GM18873 (cell line): Measurements from ENCODE around the gene PXDN.

Experiments used
- ATAC-seq: cut with Tn5 transposase; IDR thresholded peaks from one replicate; pipeline ENCODE4 v1.9.1; 2021; ENCODE audit warnings: mild to moderate bottlenecking, moderate library complexity, moderate number of reproducible peaks; ENCODE audit not compliant: unreplicated experiment, low FRiP score

Gene PXDN

GRCh38 chr2:1654696-1655374, 89.5 kb downstream of the PXDN start:
- no peak for ATAC-seq

- no peak for ATAC-seq
These were observed 90.2 kb downstream of the PXDN start for GRCh38 chr2:1653956-1654695.

- no peak for ATAC-seq
These were observed 92.1 kb downstream of the PXDN start for GRCh38 chr2:1652034-1652790.

GRCh38 chr2:1651121-1652033, 92.9 kb downstream of the PXDN start:
- ATAC-seq: no peak

GRCh38 chr2:1650085-1650872, 94.0 kb downstream of the PXDN start:
- ATAC-seq: no peak

- no peak for ATAC-seq
These were observed 94.9 kb downstream of the PXDN start for GRCh38 chr2:1649103-1650084.

GRCh38 chr2:1648241-1649102, 95.8 kb downstream of the PXDN start:
- ATAC-seq: no peak

- ATAC-seq: no peak
These were observed 96.7 kb downstream of the PXDN start for GRCh38 chr2:1647417-1648240.

- ATAC-seq: no peak
These were observed 98.4 kb downstream of the PXDN start for GRCh38 chr2:1645761-1646476.

GRCh38 chr2:1644427-1644826, 99.9 kb downstream of the PXDN start:
- no peak for ATAC-seq

GRCh38 chr2:1642993-1643619, 101.2 kb downstream of the PXDN start:
- no peak for ATAC-seq

- ATAC-seq: no peak
These were observed 102.1 kb downstream of the PXDN start for GRCh38 chr2:1642066-1642861.

- no peak for ATAC-seq
These were observed 102.8 kb downstream of the PXDN start for GRCh38 chr2:1641523-1641922.

- ATAC-seq: no peak
These were observed 103.8 kb downstream of the PXDN start for GRCh38 chr2:1640301-1641135.
